Upper lobe of left lung (tissue), 6 donors: ENCODE data around the gene UPF3B. TPM values are rescaled to one million over a fixed set of nuclear protein-coding genes. Genes with fewer than 3 reads are reported as not detected.

Experiments
- ATAC-seq, 2 donors: fragments of 200-7000 bp; cut with Tn5 transposase; one replicate each; pipeline ENCODE4 v1.9.1; 2022; ENCODE audit warnings: mild to moderate bottlenecking in 2 of 2, moderate library complexity in 2 of 2; ENCODE audit not compliant: low FRiP score in 2 of 2
- DNase-seq, 2 donors: peaks; one replicate each; pipeline ENCODE4 v3.0.0-alpha.2; 2019 to 2020
- H3K27ac ChIP-seq, 4 donors: fragments of 200-600 bp; sonication (generic); one replicate each; pipeline ENCODE4 v1.5.1; 2016 to 2019
- H3K27me3 ChIP-seq, 4 donors: fragments of 200-600 bp; sonication (generic); one replicate each; pipeline ENCODE4 v1.5.1; 2017 to 2019
- H3K36me3 ChIP-seq, 4 donors: fragments of 200-600 bp; sonication (generic); one replicate each; pipeline ENCODE4 v1.5.1; 2016 to 2019
- H3K4me1 ChIP-seq, 4 donors: fragments of 200-600 bp; sonication (generic); one replicate each; pipeline ENCODE4 v1.5.1; 2018 to 2019
- H3K4me3 ChIP-seq, 4 donors: fragments of 200-600 bp; sonication (generic); one replicate each; pipeline ENCODE4 v1.5.1; 2017 to 2019; ENCODE audit warnings: mild to moderate bottlenecking in 2 of 4, moderate library complexity in 1 of 4
- H3K9me3 ChIP-seq, 4 donors: fragments of 200-600 bp; sonication (generic); one replicate each; pipeline ENCODE4 v1.5.1; 2018 to 2019
- EP300 ChIP-seq, 4 donors: sonication (generic); formaldehyde crosslinking; IDR thresholded peaks; one replicate each; pipeline ENCODE4 v1.5.1; 2017; ENCODE audit warnings: antibody characterized with exemption in 4 of 4, control low read depth in 2 of 4
- POLR2A ChIP-seq, 4 donors: fragments of 450-650 bp; IDR thresholded peaks; one replicate each; pipeline ENCODE4 v1.5.1; 2016 to 2017; ENCODE audit warnings: antibody characterized with exemption in 4 of 4, mild to moderate bottlenecking in 2 of 4
- POLR2AphosphoS5 ChIP-seq, 2 donors: sonication (generic); formaldehyde crosslinking; IDR thresholded peaks; one replicate each; pipeline ENCODE4 v1.5.1; 2017; ENCODE audit warnings: antibody characterized with exemption in 2 of 2
- WGBS, 2 donors: methylation state at CpG; one replicate each; pipeline ENCODE4 v1.1.5; 2017 to 2018; 5-methylcytosine and 5-hydroxymethylcytosine counted together
- total RNA-seq, 6 donors: library from RNA; depleted of rRNA in 4 of 6; stranded (reverse); fragments of >200 nt in 4 of 6; gene quantifications; one replicate each; pipeline versions ENCODE4 v1.1.0 to v1.2.1, GENCODE V29; 2016 to 2021
- TF ChIP-seq, protein P1 (sequence below), 6 experiments: fragments of 450-650 bp in 4 of 6; fragments of 200-600 bp in 2 of 6; sonication (generic) in 2 of 6; IDR thresholded peaks; one replicate each; pipeline ENCODE4 v1.5.1; 2016 to 2019; ENCODE audit warnings: antibody characterized with exemption in 6 of 6
- donor health status: DM: no; HTN: no; CAD: no; lungs with moderate emphysema.
- donor health status: DM: no; HTN: yes; CAD: no; lungs with severe emphysema.

UPF3B gene
- total RNA-seq, 6 donors from 2014 or later = 3.5 to 14.7 (median 7.4) TPM

DNA sequence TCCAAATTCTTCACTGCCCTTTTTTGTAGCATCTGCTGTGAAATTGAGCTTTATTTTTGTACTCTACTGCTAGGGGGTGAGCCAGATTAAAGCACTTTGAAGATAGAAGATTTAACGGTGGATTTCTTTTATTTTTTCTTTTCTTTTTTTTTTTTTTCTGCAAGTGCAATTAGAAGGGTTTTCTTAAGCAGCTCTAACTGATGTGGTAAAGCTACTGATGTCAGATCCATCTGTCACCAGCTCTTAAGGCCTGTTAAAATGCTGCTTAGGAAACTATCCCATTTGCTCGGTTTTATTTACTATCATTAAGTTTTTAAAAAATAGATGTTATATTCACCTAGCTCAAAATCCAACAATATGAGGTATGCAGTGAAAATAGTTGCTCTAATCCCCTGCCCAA, 26.0 kb upstream of the UPF3B start:
- no peaks in the 10 kb centered on the region for H3K27me3 ChIP-seq
- no peak for DNase-seq

DNA sequence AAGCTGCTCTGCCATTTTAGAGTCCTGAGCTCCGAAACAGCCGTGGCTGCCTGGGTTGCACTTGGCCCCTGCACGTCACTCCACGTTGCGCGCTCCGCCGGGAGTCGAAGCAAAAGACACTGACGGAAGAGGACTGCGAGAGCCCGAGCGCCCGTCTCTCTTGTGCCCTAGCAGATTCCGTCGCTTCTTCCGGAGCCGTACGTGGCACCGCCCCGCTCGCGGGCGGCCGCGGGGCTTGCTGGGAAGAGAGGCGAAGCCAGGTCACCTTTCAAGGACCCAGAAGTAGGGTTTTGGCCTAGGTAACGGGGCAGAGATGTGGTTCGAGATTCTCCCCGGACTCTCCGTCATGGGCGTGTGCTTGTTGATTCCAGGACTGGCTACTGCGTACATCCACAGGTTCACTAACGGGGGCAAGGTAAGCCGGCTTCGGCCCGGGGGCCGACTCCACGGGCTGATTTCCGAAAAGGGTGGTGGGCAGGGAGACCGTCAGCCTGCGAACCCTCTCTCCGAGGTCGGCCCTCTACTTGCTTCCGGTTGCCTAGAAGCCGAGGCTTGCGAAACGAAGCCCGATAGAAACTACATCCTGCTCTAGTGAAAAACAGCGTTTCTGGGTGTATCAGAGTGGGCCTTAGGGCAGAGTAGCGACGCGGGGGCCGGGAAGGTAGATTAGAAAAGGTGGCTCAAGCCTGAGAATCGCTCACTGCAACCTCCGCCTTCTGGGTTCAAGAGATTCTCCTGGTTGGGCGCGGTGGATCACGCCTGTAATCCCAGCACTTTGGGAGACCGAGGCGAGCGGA, 19.0 kb upstream of the UPF3B start, which contains the start of the genes NDUFA1 and RNF113A:
TSS of gene NDUFA1 (plus strand) at position 234 of the 797 bp plus-strand sequence. CDS start at position 314, 80 bp downstream.
TSS of gene RNF113A (minus strand) at position 135 of the 797 bp plus-strand sequence. CDS start at position 15, 120 bp downstream.
- ATAC-seq (peak; percentile 97 to 99), DNase-seq (peak; percentile 88 to 96)
- H3K27ac ChIP-seq = peak within 1 kb of the TSS; percentile 91 to 95 (median 93)
- peaks cover 0 to 8% (median 4%) of the 10 kb centered on the region in 4 donors for H3K36me3 ChIP-seq
- TF ChIP-seq POLR2AphosphoS5 (IDR thresholded peaks at IDR 0.05) = peak; percentile 76 to 89
- peak in 3 of 4 donors; percentile 58 to 86 (median 64) for TF ChIP-seq POLR2A (IDR thresholded peaks at IDR 0.05)
- TF ChIP-seq, protein P1, sequence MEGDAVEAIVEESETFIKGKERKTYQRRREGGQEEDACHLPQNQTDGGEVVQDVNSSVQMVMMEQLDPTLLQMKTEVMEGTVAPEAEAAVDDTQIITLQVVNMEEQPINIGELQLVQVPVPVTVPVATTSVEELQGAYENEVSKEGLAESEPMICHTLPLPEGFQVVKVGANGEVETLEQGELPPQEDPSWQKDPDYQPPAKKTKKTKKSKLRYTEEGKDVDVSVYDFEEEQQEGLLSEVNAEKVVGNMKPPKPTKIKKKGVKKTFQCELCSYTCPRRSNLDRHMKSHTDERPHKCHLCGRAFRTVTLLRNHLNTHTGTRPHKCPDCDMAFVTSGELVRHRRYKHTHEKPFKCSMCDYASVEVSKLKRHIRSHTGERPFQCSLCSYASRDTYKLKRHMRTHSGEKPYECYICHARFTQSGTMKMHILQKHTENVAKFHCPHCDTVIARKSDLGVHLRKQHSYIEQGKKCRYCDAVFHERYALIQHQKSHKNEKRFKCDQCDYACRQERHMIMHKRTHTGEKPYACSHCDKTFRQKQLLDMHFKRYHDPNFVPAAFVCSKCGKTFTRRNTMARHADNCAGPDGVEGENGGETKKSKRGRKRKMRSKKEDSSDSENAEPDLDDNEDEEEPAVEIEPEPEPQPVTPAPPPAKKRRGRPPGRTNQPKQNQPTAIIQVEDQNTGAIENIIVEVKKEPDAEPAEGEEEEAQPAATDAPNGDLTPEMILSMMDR (IDR thresholded peaks at IDR 0.05) = peak in 1 of 6 experiments; percentile 10
- TF ChIP-seq EP300 (IDR thresholded peaks at IDR 0.05) = peak in 1 of 4 donors; percentile 35
- H3K27me3 ChIP-seq = no peaks in the 10 kb centered on the region
- 40% methylated on average over 61 of the region's 62 CpGs; no CpG with 5 or more reads in 1 of the 2 donors for WGBS, 2 donors
- no peaks in the 10 kb centered on the region for H3K9me3 ChIP-seq
- H3K4me1 ChIP-seq = peaks cover 0 to 14% (median 9%) of the 10 kb centered on the region in 4 donors
- peak within 1 kb of the TSS; percentile 52 to 71 (median 64) for H3K4me3 ChIP-seq

More for the DNA sequence above, 26.0 kb upstream of the UPF3B start:
- TF ChIP-seq EP300 (IDR thresholded peaks at IDR 0.05) (no peak), POLR2A (IDR thresholded peaks at IDR 0.05) (no peak), POLR2AphosphoS5 (IDR thresholded peaks at IDR 0.05) (no peak)
- TF ChIP-seq, protein P1 (IDR thresholded peaks at IDR 0.05) = no peak
- ATAC-seq = no peak
- H3K4me3 ChIP-seq = no peak overlapping the region
- no peaks in the 10 kb centered on the region for H3K4me1 ChIP-seq
- no peaks in the 10 kb centered on the region for H3K9me3 ChIP-seq
- peaks cover 0 to 16% (median 7%) of the 10 kb centered on the region in 4 donors for H3K36me3 ChIP-seq
- H3K27ac ChIP-seq = no peak overlapping the region
- WGBS, 2 donors = 63 to 81% methylated on average over 2 of the region's 2 CpGs

DNA sequence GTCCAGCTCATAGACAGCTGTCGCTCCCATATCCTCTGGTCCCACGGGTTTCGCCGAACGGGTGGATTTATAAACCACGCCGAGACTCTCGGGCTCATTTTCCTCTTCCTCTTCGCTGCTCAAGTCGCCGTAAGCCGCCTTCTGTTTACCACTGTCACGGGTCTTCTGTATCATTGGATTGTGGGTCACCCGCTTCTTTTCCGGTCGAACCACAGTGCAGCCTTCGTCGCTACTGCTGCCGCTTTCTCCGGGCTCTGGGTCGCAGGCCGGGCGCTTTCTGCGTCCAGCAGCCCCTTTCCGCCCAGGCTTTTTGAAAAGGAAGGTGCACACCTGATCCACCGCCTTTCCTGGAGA, 18.5 kb upstream of the UPF3B start:
- WGBS, 2 donors = 0 to 41% methylated on average over 18 to 26 of the region's 26 CpGs
- Histone ChIP-seq H3K36me3 (peaks cover 0 to 6% (median 1%) of the 10 kb centered on the region in 4 donors), H3K4me1 (peaks cover 0 to 14% (median 9%) of the 10 kb centered on the region in 4 donors), H3K9me3 (no peaks in the 10 kb centered on the region), H3K27ac (peak overlapping the region; percentile 91 to 95 (median 93)), H3K4me3 (peak overlapping the region; percentile 52 to 71 (median 64)), H3K27me3 (no peaks in the 10 kb centered on the region)
- DNase-seq (peak in 1 of 2 donors; percentile 44), ATAC-seq (peak; percentile 64 to 70)
- TF ChIP-seq POLR2A (IDR thresholded peaks at IDR 0.05) (no peak), POLR2AphosphoS5 (IDR thresholded peaks at IDR 0.05) (no peak), EP300 (IDR thresholded peaks at IDR 0.05) (no peak)
- TF ChIP-seq, protein P1 (IDR thresholded peaks at IDR 0.05) = no peak

DNA sequence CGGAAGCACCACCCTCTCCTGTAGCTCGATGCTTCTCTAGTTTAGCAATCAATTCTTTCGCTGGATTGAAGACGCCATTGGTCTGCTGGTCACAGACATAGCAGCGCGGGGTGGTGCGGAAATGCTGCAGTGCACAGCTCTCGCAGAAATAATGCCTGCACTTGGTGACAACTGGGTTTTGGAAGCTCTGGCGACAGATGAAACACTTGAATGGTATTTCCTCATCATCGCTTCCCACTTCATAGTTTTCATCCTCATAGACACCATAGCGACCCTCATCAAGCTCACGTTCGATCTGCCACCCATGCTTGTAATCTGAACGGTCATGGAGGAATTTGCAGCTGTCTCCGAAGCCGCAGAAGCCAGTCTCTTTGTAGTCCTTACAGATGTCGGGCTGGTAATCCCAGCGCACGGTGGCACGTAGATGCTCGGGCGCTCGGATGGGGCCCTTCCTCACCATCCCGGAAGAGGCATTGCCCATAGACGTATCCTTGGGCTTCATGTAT, 17.9 kb upstream of the UPF3B start:
- WGBS, 2 donors = 0 to 43% methylated on average over 6 to 25 of the region's 25 CpGs
- peak in 1 of 2 donors; percentile 47 for DNase-seq
- peak overlapping the region; percentile 91 to 95 (median 93) for H3K27ac ChIP-seq
- TF ChIP-seq POLR2AphosphoS5 (IDR thresholded peaks at IDR 0.05) (no peak), POLR2A (IDR thresholded peaks at IDR 0.05) (no peak), EP300 (IDR thresholded peaks at IDR 0.05) (no peak)
- TF ChIP-seq, protein P1 (IDR thresholded peaks at IDR 0.05) = no peak
- no peaks in the 10 kb centered on the region for H3K27me3 ChIP-seq
- peak overlapping the region; percentile 52 to 71 (median 64) for H3K4me3 ChIP-seq
- peaks cover 0 to 14% (median 9%) of the 10 kb centered on the region in 4 donors for H3K4me1 ChIP-seq
- peaks cover 0 to 2% (median 0%) of the 10 kb centered on the region in 4 donors for H3K36me3 ChIP-seq
- peak; percentile 39 to 51 for ATAC-seq
- no peaks in the 10 kb centered on the region for H3K9me3 ChIP-seq
